HG02870 (cell line): ENCODE measurements around the gene RBM15B.
A peak's percentile ranks its signal among the peaks of the same experiment; 100 is the strongest.
"Not testable (repeated sequence)": the region's sequence is repeated elsewhere in the genome, so short reads cannot be mapped to it uniquely, and the experiment has no call there.

ENCODE experiments used
- ATAC-seq: cut with Tn5 transposase; IDR thresholded peaks from one replicate; pipeline ENCODE4 v1.9.1; 2021; ENCODE audit warnings: mild to moderate bottlenecking, moderate library complexity; ENCODE audit not compliant: unreplicated experiment

Gene RBM15B

GRCh38 chr3:51391075-51391565, at the start of gene RBM15B:
Gene RBM15B (plus strand): TSS chr3:51391285. CDS start chr3:51391400, 115 bp downstream.
- peak; percentile 90 for ATAC-seq

GRCh38 chr3:51343918-51344687, 47.0 kb upstream of the RBM15B start:
- ATAC-seq = no peak

GRCh38 chr3:51350751-51351150, 40.3 kb upstream of the RBM15B start:
- no peak for ATAC-seq

GRCh38 chr3:51353131-51353530, 38.0 kb upstream of the RBM15B start:
- ATAC-seq = no peak

GRCh38 chr3:51353691-51354090, 37.4 kb upstream of the RBM15B start:
- no peak for ATAC-seq

- no peak for ATAC-seq
Observed at GRCh38 chr3:51354172-51354571, 36.9 kb upstream of the RBM15B start.

- no peak for ATAC-seq
Observed at GRCh38 chr3:51354731-51355615, 36.1 kb upstream of the RBM15B start.

GRCh38 chr3:51355891-51356578, 35.0 kb upstream of the RBM15B start:
- no peak for ATAC-seq

- no peak for ATAC-seq
Observed at GRCh38 chr3:51357856-51358255, 33.2 kb upstream of the RBM15B start.

GRCh38 chr3:51358981-51359380, 32.1 kb upstream of the RBM15B start:
- no peak for ATAC-seq

- no peak for ATAC-seq
Observed at GRCh38 chr3:51360806-51361205, 30.3 kb upstream of the RBM15B start.

- no peak for ATAC-seq
Observed at GRCh38 chr3:51361746-51362145, 29.3 kb upstream of the RBM15B start.

- ATAC-seq = no peak
Observed at GRCh38 chr3:51362476-51362875, 28.6 kb upstream of the RBM15B start.

GRCh38 chr3:51368276-51368675, 22.8 kb upstream of the RBM15B start:
- not testable (repeated sequence) for ATAC-seq

GRCh38 chr3:51371943-51372557, 19.0 kb upstream of the RBM15B start:
- no peak for ATAC-seq

- no peak for ATAC-seq
Observed at GRCh38 chr3:51373658-51374421, 17.2 kb upstream of the RBM15B start.

- ATAC-seq = no peak
Observed at GRCh38 chr3:51374456-51374855, 16.6 kb upstream of the RBM15B start.

- ATAC-seq = no peak
Observed at GRCh38 chr3:51375136-51375535, 15.9 kb upstream of the RBM15B start.

- ATAC-seq = no peak
Observed at GRCh38 chr3:51375571-51375970, 15.5 kb upstream of the RBM15B start.

- no peak for ATAC-seq
Observed at GRCh38 chr3:51378065-51378464, 13.0 kb upstream of the RBM15B start.
